SJCRH30 (cell line): ENCODE results near the gene LAMB2. TPM values are rescaled to one million over a fixed set of nuclear protein-coding genes. Genes with fewer than 3 reads are reported as not detected.
A peak's percentile ranks its signal among the peaks of the same experiment; 100 is the strongest.

ENCODE experiments used
- DNase-seq, 2 experiments: peaks; one replicate each; pipeline ENCODE4 v3.0.0-alpha.2; 2015 to 2020
- H3K27ac ChIP-seq: fragments of 250-450 bp; sonication (Bioruptor Pico); 2 replicates; pipeline ENCODE4 v1.5.1; 2020; ENCODE audit warnings: mild to moderate bottlenecking, moderate library complexity
- H3K27me3 ChIP-seq: fragments of 250-450 bp; sonication (Bioruptor Pico); 2 replicates; pipeline ENCODE4 v1.5.1; 2020; ENCODE audit warnings: mild to moderate bottlenecking, moderate library complexity
- H3K36me3 ChIP-seq: fragments of 250-450 bp; sonication (Bioruptor Pico); 2 replicates; pipeline ENCODE4 v1.5.1; 2020; ENCODE audit warnings: mild to moderate bottlenecking, moderate library complexity
- H3K4me1 ChIP-seq: fragments of 250-450 bp; sonication (Bioruptor Pico); 2 replicates; pipeline ENCODE4 v1.5.1; 2020; ENCODE audit warnings: mild to moderate bottlenecking, moderate library complexity
- H3K4me3 ChIP-seq: fragments of 250-450 bp; sonication (Bioruptor Pico); 2 replicates; pipeline ENCODE4 v1.5.1; 2020; ENCODE audit warnings: mild to moderate bottlenecking, moderate library complexity
- H3K9me3 ChIP-seq: fragments of 250-450 bp; sonication (Bioruptor Pico); replicated peaks from 2 replicates; pipeline ENCODE4 v1.5.1; 2020; ENCODE audit warnings: mild to moderate bottlenecking, moderate library complexity
- total RNA-seq: library from RNA; depleted of rRNA; stranded (reverse); fragments of >200 nt; shearing (Covaris generic); gene quantifications from 2 replicates; pipeline ENCODE4 v1.2.3, GENCODE V29; 2014; rRNA removed

The LAMB2 gene
- total RNA-seq, 1 experiment from 2014 or later: 53.4 TPM

DNA sequence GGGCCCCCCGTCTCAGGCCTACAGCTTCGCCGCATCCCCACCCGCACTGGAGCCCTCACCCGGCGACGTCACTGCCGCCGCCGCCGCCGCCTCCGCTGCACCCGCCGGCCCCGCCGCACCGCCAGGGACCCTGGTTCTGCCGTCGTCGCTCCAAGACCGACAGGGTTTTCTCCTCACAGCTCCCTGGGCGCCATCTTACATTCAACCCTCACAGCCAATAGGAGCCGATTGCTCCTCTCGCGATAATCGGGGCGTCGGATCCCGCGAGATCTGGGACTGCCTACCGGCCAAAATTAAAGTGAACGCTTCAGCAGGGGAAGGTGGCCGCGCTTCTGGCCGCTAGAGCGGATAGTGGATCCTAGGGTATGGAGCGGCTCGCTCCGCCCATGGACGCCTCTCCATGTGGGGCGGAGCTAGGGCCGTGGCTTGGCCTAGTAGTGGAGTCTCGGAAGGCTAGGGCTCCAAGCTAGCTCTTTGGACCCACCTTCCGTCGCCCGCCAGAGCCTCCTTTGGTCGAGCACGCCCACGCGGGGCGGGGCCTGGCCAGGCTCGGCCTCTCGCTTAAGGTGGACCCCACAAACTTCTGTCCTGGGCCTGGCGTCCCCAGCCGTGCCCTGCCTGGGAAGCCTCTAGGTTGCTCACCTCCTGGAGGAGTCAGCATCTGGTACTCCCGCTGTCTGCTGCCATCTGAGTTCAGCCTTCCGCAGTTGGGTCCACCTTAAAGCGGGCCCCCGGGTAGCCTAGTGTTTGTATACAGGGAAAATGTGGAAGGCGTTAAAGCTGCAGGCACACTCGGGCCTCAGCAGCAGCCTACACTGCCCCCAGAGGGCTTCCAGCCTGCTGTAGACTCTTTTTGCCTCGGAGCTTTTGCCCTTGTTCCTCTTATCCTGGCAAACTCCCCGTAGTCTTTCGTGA, 38.7 kb downstream of the LAMB2 start, which contains the start of gene QRICH1:
Gene QRICH1 (minus strand): TSS at position 219 of the 915 bp plus-strand sequence. CDS start 17,054 bp downstream, outside the sequence.
- Histone ChIP-seq H3K27me3 (no peaks in the 10 kb centered on the region), H3K36me3 (peaks cover 8% of the 10 kb centered on the region)

DNA sequence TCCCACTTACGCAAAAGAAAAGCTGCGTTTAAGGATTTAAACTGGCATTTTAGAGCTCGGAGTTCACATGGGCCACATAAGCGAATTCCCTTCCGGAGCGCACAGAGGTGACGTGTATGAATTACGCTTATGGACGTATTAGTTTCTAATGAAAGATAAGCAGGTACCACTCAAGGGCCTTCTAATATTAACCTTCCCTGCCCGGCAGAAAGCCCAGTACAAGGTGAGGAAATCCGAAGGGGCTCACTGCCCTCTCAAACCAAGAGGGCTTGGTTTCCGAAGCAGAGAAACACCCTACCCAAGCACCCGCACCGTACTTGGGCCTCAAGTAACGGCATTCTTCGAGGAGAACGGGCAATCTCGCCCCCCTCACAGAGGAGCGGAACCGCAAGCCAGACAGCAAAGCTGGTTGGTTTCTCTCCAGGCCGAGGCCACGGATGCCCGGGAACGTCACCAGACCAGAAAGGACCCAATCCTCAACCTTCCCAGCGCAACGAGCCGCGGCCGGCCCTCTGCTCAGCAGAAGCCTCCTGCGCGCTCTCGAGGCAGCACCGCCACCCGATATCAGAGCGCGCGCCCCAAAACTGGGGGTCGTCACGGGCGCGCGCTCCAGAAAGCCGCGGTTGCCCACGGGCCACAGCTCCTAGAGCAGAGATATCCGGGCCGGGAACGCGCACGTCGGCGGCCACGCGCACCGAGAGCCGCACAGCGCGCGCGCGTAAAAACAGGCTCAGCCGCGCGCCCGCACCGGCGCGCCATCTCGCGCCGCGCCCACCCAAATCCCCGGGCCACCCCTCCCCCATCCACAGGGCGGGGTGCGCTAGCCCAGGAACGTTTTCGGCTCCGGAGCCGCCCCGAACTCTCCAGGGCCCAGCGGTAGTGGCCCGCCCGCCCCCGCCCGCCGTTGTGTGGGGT, 39.7 kb downstream of the LAMB2 start:
- Histone ChIP-seq H3K9me3 (no peaks in the 10 kb centered on the region), H3K4me3 (peak overlapping the region; percentile 82), H3K27me3 (no peaks in the 10 kb centered on the region), H3K36me3 (peaks cover 5% of the 10 kb centered on the region), H3K27ac (peak overlapping the region; percentile 90), H3K4me1 (no peaks in the 10 kb centered on the region; the same call in 1 of the 2 replicates)
- DNase-seq: peak; percentile 81 to 82

More for the DNA sequence above, 38.7 kb downstream of the LAMB2 start, which contains the start of gene QRICH1:
- H3K4me1 ChIP-seq: no peaks in the 10 kb centered on the region; the same call in 1 of the 2 replicates
- H3K9me3 ChIP-seq: no peaks in the 10 kb centered on the region
- peak within 1 kb of the TSS; percentile 90 for H3K27ac ChIP-seq
- H3K4me3 ChIP-seq: peak within 1 kb of the TSS; percentile 82
- DNase-seq: peak; percentile 97 to 99

GRCh38 chr3:49081429-49081828, 51.4 kb downstream of the LAMB2 start:
- Histone ChIP-seq H3K4me1 (no peaks in the 10 kb centered on the region), H3K4me3 (no peak overlapping the region), H3K9me3 (no peaks in the 10 kb centered on the region), H3K36me3 (peaks cover 19% of the 10 kb centered on the region), H3K27ac (no peak overlapping the region), H3K27me3 (no peaks in the 10 kb centered on the region)
- no peak for DNase-seq

- Histone ChIP-seq H3K9me3 (no peaks in the 10 kb centered on the region), H3K4me1 (no peaks in the 10 kb centered on the region), H3K36me3 (peaks cover 32% of the 10 kb centered on the region), H3K27ac (no peak overlapping the region), H3K27me3 (no peaks in the 10 kb centered on the region), H3K4me3 (no peak overlapping the region)
- no peak for DNase-seq
Observed at GRCh38 chr3:49079270-49079669, 53.6 kb downstream of the LAMB2 start.

GRCh38 chr3:49076646-49077045, 56.2 kb downstream of the LAMB2 start:
- Histone ChIP-seq H3K27ac (no peak overlapping the region), H3K4me1 (no peaks in the 10 kb centered on the region), H3K27me3 (no peaks in the 10 kb centered on the region), H3K36me3 (peaks cover 47% of the 10 kb centered on the region), H3K4me3 (no peak overlapping the region), H3K9me3 (no peaks in the 10 kb centered on the region)
- DNase-seq: no peak

DNA sequence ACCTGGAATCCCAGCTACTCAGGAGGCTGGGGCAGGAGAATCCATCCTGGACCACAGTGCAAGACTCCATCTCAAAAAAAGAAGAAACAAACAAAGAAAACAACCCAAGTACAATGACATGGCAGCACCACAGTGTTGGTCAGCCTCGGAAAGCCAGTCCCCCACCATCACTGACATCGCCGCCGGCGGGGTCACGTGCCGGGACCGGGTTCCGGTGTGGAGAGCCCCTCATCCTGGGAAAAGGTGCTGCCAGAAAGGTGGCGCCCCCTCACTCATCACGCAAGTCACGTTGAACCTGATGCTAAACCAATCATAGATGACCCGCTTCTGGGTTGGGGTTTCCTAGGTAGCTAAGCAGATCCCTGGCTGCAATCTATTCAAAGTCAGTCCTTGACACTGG, 56.7 kb downstream of the LAMB2 start:
- Histone ChIP-seq H3K27me3 (no peaks in the 10 kb centered on the region), H3K4me1 (no peaks in the 10 kb centered on the region), H3K9me3 (no peaks in the 10 kb centered on the region), H3K4me3 (no peak overlapping the region), H3K27ac (no peak overlapping the region), H3K36me3 (peaks cover 49% of the 10 kb centered on the region)
- no peak for DNase-seq

Other genes starting within 250 kb of the LAMB2 start
- 6.8 and 7.0 TPM in 2 replicates for gene SLC25A20, start 234.2 kb downstream of the LAMB2 start, total RNA-seq
- gene ARIH2, start 214.2 kb downstream of the LAMB2 start, total RNA-seq: 86.5 and 100 TPM in 2 replicates
- 0.35 and 0.36 TPM in 2 replicates for gene P4HTM, start 142.8 kb downstream of the LAMB2 start, total RNA-seq
- 69.9 and 81.9 TPM in 2 replicates for gene WDR6, start 125.7 kb downstream of the LAMB2 start, total RNA-seq
- 6.9 and 7.6 TPM in 2 replicates for gene DALRD3, start 114.5 kb downstream of the LAMB2 start, total RNA-seq
- 58.9 and 66.0 TPM in 2 replicates for gene NDUFAF3, start 110.9 kb downstream of the LAMB2 start, total RNA-seq
- 244 and 273 TPM in 2 replicates for gene IMPDH2, start 103.7 kb downstream of the LAMB2 start, total RNA-seq
- gene QRICH1, start 39.0 kb downstream of the LAMB2 start, total RNA-seq: 89.8 and 94.5 TPM in 2 replicates
- gene QARS1, start 28.3 kb downstream of the LAMB2 start, total RNA-seq: 192 TPM in 2 replicates
- gene USP19, start 12.2 kb downstream of the LAMB2 start, total RNA-seq: 39.2 and 41.2 TPM in 2 replicates
- 16.0 and 19.3 TPM in 2 replicates for gene CCDC71, start 33.3 kb upstream of the LAMB2 start, total RNA-seq
- 7.8 and 8.6 TPM in 2 replicates for gene KLHDC8B, start 38.5 kb upstream of the LAMB2 start, total RNA-seq
- gene C3orf62, start 144.2 kb upstream of the LAMB2 start, total RNA-seq: 1.4 and 1.6 TPM in 2 replicates
- gene USP4, start 207.0 kb upstream of the LAMB2 start, total RNA-seq: 10.5 and 10.6 TPM in 2 replicates
- 128 and 148 TPM in 2 replicates for gene GPX1, start 225.3 kb upstream of the LAMB2 start, total RNA-seq